ENCODE data around the gene ZNF785.

- TF ChIP-seq CTCF (optimal IDR thresholded peaks at IDR 0.05 in 1 of 3, IDR thresholded peaks at IDR 0.05 in 1 of 3, conservative IDR thresholded peaks at IDR 0.05 in 1 of 3; ENCODE audit: extremely low read depth in 1 of 3, insufficient read depth in 2 of 3, low read length in 3 of 3) (no peak), EZH2 (IDR thresholded peaks at IDR 0.05; ENCODE audit: low read length) (no peak)
Observed at GRCh38 chr16:30566531-30566930, 19.0 kb downstream of the ZNF785 start.
